ENCODE measurements around the gene NOTCH1.

Gene NOTCH1

DNA sequence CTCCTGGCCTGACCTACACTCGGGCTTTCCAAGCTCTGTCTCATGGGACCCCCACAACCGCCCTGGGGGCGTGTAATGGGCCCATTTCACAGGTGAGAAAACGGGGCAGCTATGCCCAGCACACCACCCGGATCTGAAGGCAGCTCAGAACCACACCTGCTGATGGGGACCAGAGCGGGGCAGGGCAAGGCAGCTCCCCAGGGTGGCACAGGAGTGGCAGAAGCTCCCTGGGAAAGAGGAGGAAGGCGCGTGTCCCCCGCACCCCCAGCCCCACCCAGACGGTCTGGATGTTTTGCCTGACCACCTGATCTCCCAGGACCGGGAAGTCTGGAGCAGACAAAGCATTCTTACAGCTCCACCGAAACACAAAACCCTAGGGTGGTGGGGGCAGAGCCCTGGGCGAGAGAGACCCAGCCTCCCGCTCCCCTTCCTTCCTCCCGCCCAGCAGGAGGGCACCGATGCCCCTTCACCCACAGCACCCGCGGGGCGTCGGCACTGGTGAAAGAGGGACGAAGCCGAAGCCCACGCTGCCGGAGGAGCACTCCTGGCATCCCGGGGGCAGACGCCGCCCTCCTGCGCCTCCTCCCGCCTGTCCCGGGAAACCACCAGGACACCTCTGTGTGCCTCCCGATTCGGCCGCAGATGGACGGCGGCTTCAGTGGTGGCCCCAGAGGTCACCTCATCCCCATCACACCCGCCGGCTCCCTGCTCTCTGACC, 14.5 kb downstream of the NOTCH1 start:
- DNase-seq, result no peak

DNA sequence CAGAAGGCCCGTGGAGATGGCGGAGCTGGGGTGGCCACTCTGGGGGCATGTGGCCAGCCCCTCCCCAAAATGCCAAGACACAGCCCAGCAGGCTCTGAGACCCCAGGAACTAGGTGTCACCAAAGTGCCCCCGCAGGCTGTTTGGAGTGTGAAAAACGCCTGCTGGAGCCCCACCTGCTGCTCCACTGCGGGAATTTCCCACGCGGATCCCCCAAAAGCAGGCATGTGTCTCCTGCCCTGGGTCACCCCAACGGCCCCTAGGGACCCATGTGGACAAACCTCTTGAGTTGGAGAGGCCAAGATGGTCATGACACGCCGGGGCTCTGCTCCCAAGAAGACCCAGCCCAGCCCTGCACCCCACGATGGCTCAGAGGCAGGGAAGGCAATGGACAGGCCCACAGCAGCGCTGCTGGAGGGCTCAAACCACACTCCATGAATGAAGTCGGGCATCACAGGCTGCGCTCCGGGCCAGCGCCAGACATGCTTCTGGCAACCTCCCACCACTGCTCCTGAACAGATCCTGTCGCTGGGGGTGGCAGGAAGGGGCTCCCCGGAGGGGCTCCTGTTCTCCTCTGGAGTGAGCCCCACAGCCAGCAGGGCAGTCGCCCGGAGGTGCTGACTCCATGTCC, 15.3 kb downstream of the NOTCH1 start:
- no peak for DNase-seq

DNA sequence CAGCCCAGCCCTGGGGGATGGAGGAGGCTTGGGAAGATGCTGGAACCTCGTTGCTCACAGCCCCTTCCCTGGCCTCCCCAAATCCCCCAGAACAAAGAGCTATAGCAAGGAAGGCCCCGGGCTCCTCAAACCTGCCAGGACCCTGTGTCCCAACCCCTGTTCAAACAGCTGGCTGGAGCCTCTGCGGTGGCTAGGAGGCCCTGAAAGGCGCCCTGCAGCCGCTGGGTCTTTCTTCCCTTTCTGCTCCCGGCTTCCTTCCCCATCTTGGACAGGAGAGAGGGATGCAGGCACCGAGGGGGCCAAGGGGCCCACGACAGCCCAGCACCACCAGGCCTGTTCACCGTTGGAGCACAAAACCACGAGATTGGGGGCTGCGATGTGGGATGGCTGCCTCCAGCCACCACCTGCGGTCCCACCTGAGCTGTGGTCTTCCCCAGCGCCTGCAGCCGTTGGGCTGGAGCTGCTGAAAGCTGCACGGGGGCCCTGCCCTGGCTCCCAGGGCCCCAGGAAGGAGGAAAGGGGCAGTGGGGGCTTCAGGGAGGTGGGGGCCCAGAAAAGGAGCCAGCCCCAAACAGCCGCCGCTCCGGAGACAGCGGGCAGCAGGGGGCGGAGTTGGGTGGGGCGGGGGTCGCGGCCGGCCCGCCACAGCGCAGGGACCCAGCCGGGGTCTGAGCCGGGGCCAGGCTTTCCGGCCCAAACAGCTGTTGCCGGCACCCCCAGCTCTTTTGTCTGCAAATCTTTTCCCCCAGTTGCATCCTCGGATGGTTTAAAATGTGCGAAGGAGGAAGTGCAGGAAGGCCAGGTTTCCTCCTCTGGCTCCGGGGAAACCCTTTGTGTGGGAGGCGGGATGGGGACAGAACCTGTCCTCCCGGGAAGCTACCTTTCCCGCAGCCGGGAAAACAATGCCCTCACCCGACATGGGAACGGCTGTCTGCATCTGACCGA, 16.1 kb downstream of the NOTCH1 start:
- DNase-seq, result peak; percentile 52

DNA sequence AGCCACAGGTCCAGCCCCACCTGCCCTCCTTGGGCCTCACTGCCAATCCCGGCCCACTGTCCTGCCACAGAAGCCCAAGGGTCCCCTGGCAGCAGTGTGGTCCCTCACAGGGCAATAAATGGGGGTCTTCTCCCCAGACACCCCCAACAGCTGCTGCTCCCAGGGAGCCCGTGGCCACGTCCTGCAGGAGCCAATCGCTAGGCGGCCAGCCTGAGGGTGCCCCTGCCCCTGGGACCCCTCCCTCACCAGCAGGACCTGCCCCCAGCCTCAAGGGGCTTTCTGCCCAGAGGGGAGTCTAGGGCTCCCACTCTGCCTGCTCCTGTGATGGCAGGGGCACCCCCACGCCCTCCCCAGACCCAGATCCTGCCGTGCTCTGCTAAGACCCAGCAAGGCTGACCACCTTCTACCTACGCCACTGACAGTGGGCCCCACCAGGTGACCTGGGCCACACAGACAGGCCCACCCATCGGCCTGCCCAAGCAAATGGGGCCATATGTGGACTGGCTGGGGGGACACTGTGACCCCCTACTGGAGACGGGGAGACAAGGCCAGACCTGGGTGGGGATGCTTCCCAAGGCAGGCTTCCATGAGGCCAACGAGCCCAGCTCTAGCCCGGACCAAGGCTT, 17.0 kb downstream of the NOTCH1 start:
- DNase-seq, result peak; percentile 9

DNA sequence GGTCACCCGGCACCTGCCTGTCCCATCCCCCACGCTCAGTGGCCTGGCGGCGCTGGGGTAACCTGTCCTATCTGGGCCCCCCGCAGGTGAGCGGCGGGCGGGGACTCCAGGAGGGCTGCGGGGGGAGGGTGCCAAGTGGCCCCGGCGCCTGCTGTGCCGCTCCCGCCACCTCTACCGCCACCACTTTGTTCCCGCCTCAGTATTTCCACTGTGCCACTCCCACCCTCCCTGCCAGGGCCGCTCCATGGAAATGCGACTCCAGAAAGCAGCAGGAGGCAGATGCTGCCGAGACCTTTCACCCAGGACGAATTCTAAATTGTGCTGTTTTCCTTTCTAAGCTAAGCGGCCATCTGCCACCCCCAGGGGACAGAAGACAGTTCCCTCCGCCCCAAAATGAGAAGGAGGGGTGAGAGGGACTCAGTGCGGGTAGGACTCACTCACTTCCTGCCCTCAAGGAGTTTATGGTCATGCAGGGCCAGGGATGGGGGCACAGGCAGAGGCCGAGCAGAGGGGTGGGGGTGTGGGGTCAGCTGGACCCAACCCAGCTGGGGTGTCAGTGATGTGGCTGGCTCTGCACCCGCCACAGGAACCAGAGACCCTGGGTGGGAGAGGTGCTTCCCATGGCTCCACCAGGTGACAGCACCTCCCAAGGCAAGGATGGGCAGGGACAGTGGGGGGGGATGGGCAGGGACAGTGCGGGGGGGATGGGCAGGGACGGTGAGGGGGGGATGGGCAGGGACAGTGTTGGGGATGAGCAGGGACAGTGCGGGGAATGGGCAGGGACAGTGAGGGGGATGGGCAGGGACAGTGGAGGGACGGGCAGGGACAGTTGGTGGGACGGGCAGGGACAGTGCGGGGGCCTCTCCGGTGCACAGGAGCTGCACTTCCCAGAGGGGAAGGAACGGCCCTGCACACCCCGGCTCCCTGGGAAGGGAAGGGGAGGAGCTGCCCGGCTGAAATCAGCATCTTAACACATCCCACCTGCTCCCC, 17.8 kb downstream of the NOTCH1 start:
- DNase-seq, result peak; percentile 83

DNA sequence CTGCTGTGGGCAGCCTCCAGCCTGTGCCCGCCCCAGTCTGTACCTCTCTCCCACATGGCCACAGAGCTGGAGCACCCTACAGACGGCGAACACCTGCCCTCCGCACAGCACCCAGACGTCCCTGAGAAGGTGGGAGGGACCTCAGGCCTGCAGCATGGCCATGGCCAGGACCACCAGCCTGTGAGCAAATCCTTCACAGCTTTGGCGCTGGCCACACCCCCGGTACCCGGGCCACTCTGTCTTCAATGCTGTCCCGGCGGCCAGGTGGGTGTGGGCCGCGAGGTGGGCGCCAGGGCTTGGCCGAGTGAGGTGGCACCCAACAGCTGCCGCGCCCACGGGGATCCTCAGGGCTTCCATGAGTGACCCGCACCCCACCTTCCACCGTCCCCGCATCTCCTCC, 18.7 kb downstream of the NOTCH1 start:
- no peak for DNase-seq

DNA sequence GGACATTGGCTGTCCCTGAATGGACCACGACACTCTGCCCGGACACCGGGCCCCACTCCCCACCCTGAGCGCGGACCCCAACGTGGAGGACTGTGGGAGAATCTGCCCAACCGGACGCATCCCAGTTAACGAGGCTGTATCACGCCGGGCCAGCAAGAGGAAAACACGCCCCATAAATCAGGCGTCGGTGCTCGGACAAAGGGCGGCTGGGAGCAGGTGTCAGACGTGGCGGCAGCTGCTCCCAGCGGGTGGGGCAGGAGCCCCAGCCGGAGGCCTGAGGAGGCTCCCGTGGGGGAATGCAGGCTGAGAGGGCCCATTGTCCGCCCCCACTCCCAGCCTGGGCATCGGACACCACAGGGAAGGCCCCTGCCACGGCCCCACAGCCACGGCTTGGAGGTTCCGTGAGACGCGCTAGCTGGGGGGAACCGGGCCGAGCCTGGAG, 19.2 kb downstream of the NOTCH1 start:
- peak; percentile 85 for DNase-seq

DNA sequence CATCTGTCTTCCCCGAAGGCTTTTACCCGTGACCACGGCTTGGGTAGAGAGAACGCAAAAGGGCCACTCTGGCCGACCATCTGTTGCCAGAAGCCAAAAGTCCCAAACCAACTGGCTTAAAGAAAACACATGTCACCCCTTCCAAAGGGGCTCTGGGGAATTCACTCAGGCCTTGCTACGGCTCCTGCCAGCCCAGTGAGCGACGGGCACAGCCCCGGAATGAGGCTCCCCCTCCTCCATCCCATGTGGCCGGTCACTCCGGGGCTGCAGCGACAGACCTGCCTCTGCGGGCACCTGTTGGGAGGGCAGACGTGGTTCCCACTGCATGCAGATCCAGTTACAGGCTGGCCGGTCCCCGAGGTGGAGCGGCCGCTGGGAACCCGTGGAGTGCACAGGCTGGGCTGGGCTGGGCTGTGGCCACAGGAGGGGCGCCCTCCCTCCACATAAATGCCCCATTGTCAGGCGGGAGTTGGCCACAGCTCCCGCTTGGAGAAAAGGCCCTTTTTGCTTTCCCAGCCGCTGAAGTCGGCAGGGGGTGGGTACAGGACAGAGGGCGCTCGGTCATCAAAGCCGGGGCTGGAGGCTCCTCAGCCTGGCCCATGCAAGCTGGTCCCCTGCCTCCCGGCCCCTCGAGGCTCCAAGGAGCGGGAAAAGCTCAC, 19.9 kb downstream of the NOTCH1 start:
- peak; percentile 79 for DNase-seq

DNA sequence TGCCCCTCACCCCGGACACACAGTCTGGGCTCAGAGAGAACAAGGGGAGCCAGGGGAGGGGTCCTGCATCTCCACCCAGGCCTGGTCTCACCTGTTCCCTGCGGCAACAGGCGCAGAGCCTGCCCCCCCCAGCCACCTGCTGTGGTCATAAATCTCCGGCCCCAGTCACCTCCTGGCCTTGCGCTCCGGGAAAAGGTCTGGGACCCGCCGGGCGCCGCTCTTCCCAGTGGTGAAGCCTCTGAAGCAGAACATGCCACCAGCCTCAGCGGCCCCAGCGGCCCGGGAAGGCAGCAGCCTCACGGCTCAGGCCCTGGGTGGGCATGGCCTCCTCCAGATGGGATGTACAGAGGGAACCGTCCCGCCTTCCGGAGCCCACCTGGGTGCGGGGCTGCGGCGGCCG, 20.6 kb downstream of the NOTCH1 start:
- peak; percentile 33 for DNase-seq

DNA sequence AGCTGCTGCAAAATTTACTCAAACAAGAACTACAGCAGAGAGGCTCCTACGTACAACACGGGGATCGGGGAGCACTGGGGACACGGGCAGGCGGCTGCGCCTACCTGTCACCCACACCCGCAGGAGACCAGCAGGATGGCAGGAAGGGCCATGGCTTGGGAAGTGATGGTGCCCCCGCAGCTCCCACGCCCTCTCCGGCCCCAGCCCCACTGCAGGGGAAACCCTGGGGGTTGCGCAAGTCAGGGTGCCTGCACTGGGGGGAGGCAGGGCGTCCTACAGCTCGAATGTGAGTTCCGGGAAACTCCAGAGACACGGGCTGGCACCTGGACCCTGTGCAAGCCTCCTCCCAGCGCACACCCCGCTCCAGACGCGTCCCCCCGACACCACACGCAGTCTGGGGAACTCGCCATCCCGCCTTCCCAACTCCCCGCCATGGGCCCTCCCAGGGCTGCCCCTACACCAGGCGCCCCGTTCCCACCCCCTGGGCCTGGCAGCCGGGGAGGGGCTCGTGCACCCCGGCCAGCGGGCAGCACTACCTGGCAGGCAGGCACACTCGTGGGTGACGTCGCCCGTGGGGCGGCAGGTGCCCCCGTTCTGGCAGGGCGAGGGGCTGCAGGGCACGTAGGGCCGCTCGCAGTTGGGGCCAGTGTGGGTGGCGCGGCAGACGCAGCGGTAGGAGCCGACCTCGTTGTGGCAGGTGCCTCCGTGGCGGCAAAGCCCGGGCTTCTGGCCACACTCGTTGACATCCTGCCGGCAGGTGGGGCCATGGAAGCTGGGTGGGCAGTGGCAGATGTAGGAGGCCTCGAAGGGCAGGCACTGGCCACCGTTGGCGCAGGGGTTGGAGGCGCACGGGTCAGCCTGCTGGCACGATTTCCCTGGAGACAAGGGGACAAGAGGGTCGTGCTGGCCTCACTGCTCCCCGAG, 23.3 kb downstream of the NOTCH1 start:
- no peak for DNase-seq

DNA sequence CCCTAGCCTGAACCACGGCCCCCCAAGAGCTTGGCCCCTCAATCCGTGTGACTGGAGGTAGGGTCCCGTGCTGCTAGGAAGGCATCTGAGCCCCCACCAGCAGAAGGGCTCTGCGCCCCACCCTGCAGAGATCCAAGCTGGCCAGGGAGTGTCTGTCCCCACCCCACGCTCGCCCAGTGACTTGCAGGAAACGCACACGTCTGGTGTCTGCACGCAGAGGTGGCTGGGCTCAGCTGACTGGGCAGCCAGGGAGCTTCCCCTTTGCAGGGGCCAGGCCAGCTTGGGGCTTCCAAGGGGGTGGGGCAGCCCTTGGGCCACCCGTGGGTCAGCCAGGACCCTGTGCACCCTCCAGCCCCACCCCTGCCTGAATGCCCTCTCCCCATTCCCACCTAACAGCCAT, 24.3 kb downstream of the NOTCH1 start:
- no peak for DNase-seq

DNA sequence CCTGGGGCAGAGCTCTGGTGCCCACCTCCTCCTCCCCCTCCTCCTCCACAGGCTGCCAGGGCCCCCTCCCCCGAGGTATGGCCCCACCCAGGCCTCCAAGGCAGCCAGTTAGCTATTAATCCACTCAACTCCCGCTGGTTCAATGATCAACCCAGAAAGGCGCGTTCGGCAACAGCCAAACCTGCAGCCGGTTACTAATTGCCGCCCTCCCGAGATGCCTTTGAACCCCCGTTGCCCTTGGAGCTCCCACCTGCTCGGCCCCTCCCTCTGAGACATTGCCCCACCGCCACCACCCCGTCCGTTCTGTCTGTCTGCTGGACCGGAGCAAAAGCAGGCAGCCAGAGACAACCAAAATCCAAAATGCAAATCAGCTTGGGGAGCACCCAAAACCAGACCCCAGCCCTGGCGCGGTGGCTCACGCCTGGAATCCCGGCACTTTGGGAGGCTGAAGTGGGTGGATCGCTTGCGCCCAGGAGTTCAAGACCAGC, 25.8 kb downstream of the NOTCH1 start:
- DNase-seq, result no peak

DNA sequence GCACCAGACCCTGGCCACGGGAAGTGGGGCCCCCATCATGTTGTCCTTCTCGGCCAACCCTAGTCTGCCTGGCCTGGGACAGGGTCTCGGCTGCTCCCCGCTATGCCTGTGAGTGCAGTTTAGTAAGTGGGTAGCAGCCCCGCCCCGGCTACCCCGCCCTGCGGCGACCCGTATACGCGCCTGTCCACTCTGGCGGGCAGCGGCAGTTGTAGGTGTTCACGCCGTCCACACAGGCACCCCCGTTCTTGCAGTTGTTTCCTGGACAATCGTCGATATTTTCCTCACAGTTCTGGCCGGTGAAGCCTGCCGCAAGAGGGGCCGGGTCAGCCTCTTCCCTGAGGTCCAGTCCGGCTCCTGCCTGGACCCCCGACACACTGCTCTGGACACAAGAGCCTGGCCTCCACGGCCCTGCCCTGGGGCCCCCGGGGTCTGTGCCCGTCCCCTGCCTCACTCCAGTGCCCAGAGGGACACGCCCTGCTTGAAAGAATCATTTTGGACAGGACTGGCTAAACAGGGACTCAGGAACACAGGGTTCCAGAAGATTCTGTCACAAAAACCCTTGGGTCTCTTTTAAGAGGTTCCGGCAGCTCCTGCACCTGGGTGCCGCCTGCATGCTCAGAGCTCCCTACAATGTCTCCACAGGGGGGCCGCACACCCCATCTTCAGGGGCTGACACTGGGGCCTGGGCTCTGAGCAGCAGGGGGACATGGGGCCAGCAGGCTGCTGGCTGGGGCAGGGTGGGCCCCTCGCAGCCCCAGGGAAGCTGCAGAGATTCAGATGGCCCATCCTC, 26.4 kb downstream of the NOTCH1 start:
- DNase-seq, result no peak

DNA sequence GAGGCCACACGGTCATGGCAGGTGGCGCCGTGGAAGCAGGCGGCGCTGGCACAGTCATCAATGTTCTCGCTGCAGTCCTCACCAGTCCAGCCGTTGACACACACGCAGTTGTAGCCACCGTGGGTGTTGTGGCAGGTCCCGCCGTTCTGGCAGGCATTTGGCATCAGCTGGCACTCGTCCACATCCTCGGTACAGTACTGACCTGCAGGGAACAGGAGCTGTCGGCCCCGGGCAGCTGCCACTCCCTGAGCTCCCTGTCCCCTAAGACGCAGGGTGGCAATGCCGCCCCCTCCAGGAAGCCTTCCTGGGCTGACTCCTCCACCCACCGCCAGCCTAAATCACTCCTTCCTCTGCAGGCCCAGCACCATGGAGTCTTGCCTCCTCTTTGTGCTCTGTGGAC, 27.2 kb downstream of the NOTCH1 start:
- no peak for DNase-seq

DNA sequence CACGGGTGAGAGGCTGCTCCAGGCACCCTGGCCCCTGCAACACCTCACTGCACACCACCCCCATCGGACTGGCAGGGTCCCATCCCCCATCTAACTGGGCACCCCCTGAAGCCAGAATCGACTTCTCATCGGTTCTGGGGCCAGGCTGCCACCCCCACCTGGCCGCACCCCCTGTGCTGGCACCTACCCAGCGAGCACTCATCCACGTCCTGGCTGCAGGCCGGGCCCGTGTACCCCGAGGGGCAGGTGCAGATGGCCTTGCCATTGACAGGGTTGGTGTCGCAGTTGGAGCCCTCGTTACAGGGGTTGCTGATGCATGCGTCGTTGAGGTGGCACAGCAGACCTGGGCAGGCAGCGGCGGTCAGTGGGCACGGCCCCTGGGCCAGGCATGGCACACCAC, 27.9 kb downstream of the NOTCH1 start:
- DNase-seq, result no peak

DNA sequence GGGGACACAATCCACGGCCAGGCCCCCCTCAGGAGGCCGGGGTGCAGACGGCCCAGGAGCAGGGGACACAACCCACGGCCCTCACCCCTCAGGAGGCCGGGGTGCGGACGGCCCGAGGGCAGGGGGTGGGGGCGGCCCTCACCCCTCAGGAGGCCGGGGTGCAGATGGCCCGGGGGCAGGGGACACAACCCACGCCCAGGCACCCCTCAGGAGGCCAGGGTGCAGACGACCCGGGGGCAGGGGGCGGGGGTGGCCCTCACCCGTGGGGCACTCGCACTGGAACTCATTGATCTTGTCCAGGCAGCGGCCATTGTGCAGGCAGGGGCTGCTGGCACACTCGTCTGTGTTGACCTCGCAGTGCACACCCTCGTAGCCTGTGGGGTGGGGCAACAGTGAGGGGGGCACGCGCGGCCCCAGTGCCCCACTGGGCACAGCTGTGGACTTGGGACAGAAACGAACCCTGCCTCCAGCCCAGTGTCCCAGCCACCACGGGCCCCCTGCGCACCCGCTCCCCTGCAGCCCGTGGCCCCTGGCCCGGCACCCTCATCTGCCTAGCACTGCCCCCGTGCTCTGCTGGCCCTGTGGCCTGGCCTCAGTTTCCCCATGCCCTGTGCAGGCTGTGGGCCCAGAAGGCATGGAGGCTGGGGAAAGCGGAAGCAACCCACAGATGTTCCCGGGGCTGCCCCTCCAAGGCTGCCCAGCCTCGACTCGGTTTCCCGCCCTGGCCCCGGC, 28.7 kb downstream of the NOTCH1 start:
- no peak for DNase-seq

DNA sequence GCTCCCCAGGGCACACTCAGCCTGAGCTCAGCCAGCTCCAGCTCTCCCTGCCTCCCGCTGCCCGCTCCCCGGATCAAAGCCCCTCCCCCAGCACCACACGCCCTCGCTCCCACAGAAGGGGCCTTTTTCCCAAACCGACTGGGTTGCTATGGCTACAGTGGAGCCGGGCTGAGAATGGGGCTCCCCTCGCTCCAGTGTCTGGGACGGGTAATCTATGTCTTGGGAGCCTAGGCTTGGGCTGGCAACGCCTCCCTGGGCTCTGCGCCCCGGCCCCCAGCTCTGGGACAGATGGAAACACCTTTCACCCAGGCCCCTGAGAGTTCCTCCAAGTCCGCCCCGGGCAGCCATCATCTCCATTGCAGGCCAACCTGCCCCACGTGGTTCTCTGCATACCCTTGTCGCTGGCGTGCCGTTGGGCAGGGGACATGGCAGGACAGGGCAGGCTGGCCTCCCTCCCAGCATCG, 29.6 kb downstream of the NOTCH1 start:
- DNase-seq, result no peak

DNA sequence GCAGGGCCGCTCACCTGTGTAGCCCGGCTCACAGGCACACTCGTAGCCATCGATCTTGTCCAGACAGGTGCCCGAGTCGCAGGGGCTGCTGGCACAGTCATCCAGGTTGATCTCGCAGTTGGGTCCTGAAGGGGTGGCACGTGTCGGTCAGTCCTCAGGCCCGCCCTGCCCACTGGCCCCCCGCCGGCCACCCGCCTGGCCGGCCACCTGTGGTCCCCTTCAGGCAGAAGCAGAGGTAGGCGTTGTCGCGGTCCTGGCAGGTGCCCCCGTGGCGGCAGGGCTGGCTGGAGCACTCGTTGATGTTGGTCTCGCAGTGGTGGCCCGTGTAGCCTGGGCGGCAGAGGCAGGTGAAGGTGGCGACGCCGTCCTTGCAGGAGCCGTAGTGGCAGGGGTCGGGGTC, 30.6 kb downstream of the NOTCH1 start:
- DNase-seq, result no peak
